Stomach (tissue), 9 donors: ENCODE data around the gene TMTC1. TPM values are rescaled to one million over a fixed set of nuclear protein-coding genes. Genes with fewer than 3 reads are reported as not detected.
"Not testable (repeated sequence)": the region's sequence is repeated elsewhere in the genome, so short reads cannot be mapped to it uniquely, and the experiment has no call there.

ENCODE experiments used
- DNase-seq, 2 donors: peaks; one replicate each; pipeline versions ENCODE4 v3.0.0 to v3.0.0-alpha.2; 2013 to 2019
- H3K27ac ChIP-seq, 5 donors: fragments of 200-600 bp in 4 of 5; sonication (generic) in 4 of 5; one replicate each; pipeline ENCODE4 v1.5.1; 2013 to 2019; ENCODE audit warnings: mild to moderate bottlenecking in 1 of 5, moderate library complexity in 1 of 5
- H3K27me3 ChIP-seq, 3 donors: fragments of 200-600 bp; sonication (generic); one replicate each; pipeline ENCODE4 v1.5.1; 2017 to 2019; ENCODE audit warnings: mixed run types in 1 of 3
- H3K36me3 ChIP-seq, 4 donors: fragments of 200-600 bp; sonication (generic); 1 replicate in 3 of 4; 2 replicates in 1 of 4; pipeline ENCODE4 v1.5.1; 2016 to 2019
- H3K4me1 ChIP-seq, 4 donors: fragments of 200-600 bp; sonication (generic); one replicate each; pipeline ENCODE4 v1.5.1; 2016 to 2019
- H3K4me3 ChIP-seq, 4 donors: fragments of 200-600 bp; sonication (generic) in 3 of 4; one replicate each; pipeline ENCODE4 v1.5.1; 2016 to 2019; ENCODE audit warnings: mild to moderate bottlenecking in 1 of 4
- H3K9me3 ChIP-seq, 4 donors: fragments of 200-600 bp; sonication (generic); one replicate each; pipeline ENCODE4 v1.5.1; 2016 to 2019
- CTCF ChIP-seq, 7 experiments: fragments of 450-650 bp in 4 of 7; fragments of 200-600 bp in 3 of 7; sonication (generic) in 3 of 7; IDR thresholded peaks; one replicate each; pipeline ENCODE4 v1.5.1; 2016 to 2019; ENCODE audit warnings: antibody characterized with exemption in 7 of 7, control low read depth in 2 of 7, mild to moderate bottlenecking in 1 of 7
- EP300 ChIP-seq: sonication (generic); formaldehyde crosslinking; IDR thresholded peaks from one replicate; pipeline ENCODE4 v1.6.1; 2017; ENCODE audit warnings: antibody characterized with exemption
- POLR2A ChIP-seq, 4 donors: fragments of 450-650 bp; IDR thresholded peaks; one replicate each; pipeline ENCODE4 v1.6.1; 2016; ENCODE audit warnings: antibody characterized with exemption in 4 of 4, control low read depth in 2 of 4, mild to moderate bottlenecking in 1 of 4, moderate library complexity in 1 of 4
- POLR2AphosphoS5 ChIP-seq, 3 donors: sonication (generic); formaldehyde crosslinking; IDR thresholded peaks; one replicate each; pipeline ENCODE4 v1.6.1; 2016; ENCODE audit warnings: antibody characterized with exemption in 3 of 3
- WGBS, 5 donors: extraction: QIAGEN DNeasy Blood & Tissue Kit in 3 of 5; methylation state at CpG; one replicate each; pipeline versions ENCODE4 v1.1.5 to v1.1.7; 2013 to 2018; 5-methylcytosine and 5-hydroxymethylcytosine counted together
- intact Hi-C: fragments of 100-400 bp; cut with DNase I; formaldehyde crosslinking; loops from one replicate; pipeline ENCODE4 v1.15.1; 2023; ENCODE audit warnings: low total_unique reads
- polyA plus RNA-seq, 3 donors: library from polyadenylated mRNA; stranded (reverse); fragments of 200-250 nt; gene quantifications; one replicate each; pipeline ENCODE4 v1.2.3, GENCODE V29; 2013
- total RNA-seq, 5 donors: library from RNA; depleted of rRNA; stranded (reverse); fragments of >200 nt; gene quantifications; one replicate each; pipeline versions ENCODE4 v1.1.0 to v1.2.3, GENCODE V29; 2014 to 2016
- donor health status: healthy with polysubstance abuse.
- donor health status: Bipolar disorder and iron deficiency.
- donor health status: healthy.

TMTC1 gene
- total and polyA plus RNA-seq, 8 donors = 1.5 to 76.8 (median 19.1) TPM

DNA sequence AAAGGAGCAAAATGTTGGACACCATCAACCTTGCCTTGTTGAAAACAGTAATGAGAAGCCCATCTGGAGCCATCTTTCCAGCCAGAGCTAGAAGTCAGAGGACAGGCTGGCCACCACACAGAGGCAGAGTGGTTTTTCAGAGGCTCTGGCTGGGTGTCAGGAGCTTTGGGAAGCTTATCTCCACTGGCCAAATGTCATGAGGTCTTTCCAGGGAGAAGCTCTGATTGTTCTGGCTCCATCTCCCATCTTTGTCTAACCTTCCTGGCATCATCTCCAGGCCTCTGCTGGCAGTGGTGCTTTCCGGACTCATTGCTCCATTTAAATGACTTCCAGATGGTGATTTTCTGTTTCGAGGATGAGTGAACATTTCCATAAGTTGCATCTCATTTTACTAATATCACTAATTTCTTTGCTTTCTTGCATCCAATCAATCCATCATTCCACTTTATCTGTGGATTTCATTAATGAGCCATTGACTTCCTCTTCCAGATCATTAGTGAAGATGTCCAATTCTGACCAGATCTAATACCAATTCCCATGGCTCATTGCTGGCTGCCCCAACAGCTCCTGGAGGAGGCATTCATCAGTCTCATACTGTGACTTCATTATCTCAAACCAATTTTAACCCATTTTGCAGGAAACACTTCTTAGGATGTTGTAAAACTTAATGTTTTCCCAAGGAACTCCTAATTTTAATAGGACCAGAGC, 35.3 kb upstream of the TMTC1 start:
- no peak for TF ChIP-seq CTCF (IDR thresholded peaks at IDR 0.05)
- no peak for TF ChIP-seq EP300
- no peak for TF ChIP-seq POLR2AphosphoS5 (IDR thresholded peaks at IDR 0.05)

GRCh38 chr12:29816874-29817725, 33.4 kb upstream of the TMTC1 start:
- 72 to 80% (median 75%) methylated on average over 2 of the region's 2 CpGs for WGBS, 5 donors

More for the DNA sequence above, 35.3 kb upstream of the TMTC1 start:
- peak in 1 of 2 donors; percentile 10 for DNase-seq
- H3K27ac ChIP-seq = no peak overlapping the region
- 71 to 91% (median 88%) methylated on average over 2 of the region's 2 CpGs for WGBS, 5 donors
- H3K4me3 ChIP-seq = no peak overlapping the region
- no peaks in the 10 kb centered on the region for H3K36me3 ChIP-seq
- no peaks in the 10 kb centered on the region for H3K4me1 ChIP-seq
- intact Hi-C loops = no loop called here
- no peaks in the 10 kb centered on the region for H3K27me3 ChIP-seq
- peaks cover 0 to 3% (median 0%) of the 10 kb centered on the region in 4 donors for H3K9me3 ChIP-seq

GRCh38 chr12:29809616-29810361, 26.0 kb upstream of the TMTC1 start:
- H3K4me1 ChIP-seq, H3K9me3 ChIP-seq, H3K27ac ChIP-seq, H3K27me3 ChIP-seq, intact Hi-C loops, H3K36me3 ChIP-seq, DNase-seq, H3K4me3 ChIP-seq: not testable (repeated sequence)
- 81 to 93% (median 89%) methylated on average over 9 to 21 of the region's 24 CpGs for WGBS, 5 donors

More at GRCh38 chr12:29816874-29817725, 33.4 kb upstream of the TMTC1 start:
- H3K4me3 ChIP-seq = no peak overlapping the region
- intact Hi-C loops = no loop called here
- DNase-seq = no peak
- no peak overlapping the region for H3K27ac ChIP-seq
- no peak for TF ChIP-seq EP300
- no peak for TF ChIP-seq CTCF (IDR thresholded peaks at IDR 0.05)
- no peak for TF ChIP-seq POLR2AphosphoS5 (IDR thresholded peaks at IDR 0.05)
- TF ChIP-seq POLR2A (IDR thresholded peaks at IDR 0.05) = no peak
- peaks cover 0 to 3% (median 0%) of the 10 kb centered on the region in 4 donors for H3K9me3 ChIP-seq
- H3K36me3 ChIP-seq = no peaks in the 10 kb centered on the region
- H3K4me1 ChIP-seq = no peaks in the 10 kb centered on the region
- H3K27me3 ChIP-seq = no peaks in the 10 kb centered on the region

DNA sequence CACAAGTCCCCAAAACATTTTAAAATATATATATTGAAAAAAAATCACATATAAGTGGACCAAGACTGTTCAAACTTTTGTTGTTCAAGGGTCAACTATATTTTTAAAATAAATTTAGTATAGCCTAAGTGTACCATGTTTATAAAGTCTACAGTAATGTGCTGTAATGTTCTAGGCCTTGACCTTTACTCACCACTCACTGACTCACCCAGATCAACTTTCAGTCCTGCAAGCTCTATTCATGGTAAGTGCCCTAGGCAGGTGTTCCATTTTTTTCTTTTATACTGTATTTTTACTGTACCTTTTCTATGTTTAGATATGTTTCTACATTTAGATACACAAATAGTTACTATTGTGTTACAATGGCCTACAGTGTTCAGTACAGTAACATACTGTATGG, 23.4 kb upstream of the TMTC1 start:
- DNase-seq = no peak
- intact Hi-C loops = no loop called here
- H3K9me3 ChIP-seq = peaks cover 0 to 6% (median 0%) of the 10 kb centered on the region in 4 donors
- no peak for TF ChIP-seq POLR2A (IDR thresholded peaks at IDR 0.05)
- TF ChIP-seq CTCF (IDR thresholded peaks at IDR 0.05) = no peak
- no peak for TF ChIP-seq EP300
- TF ChIP-seq POLR2AphosphoS5 (IDR thresholded peaks at IDR 0.05) = no peak
- no peaks in the 10 kb centered on the region for H3K4me1 ChIP-seq
- no peaks in the 10 kb centered on the region for H3K27me3 ChIP-seq
- no peak overlapping the region for H3K27ac ChIP-seq
- no peaks in the 10 kb centered on the region for H3K36me3 ChIP-seq
- H3K4me3 ChIP-seq = no peak overlapping the region
